ENCODE results near the gene FGFRL1.

- no peak for TF ChIP-seq SIN3A (IDR thresholded peaks at IDR 0.05; ENCODE audit: borderline replicate concordance, insufficient read depth, low read length)
- no peak for TF ChIP-seq POLR2AphosphoS5 (IDR thresholded peaks at IDR 0.05; ENCODE audit: low read depth, low read length)
- no peak for TF ChIP-seq REST (IDR thresholded peaks at IDR 0.05; ENCODE audit: insufficient read depth in 1 of 2, low read depth in 2 of 2, low read length in 2 of 2)
- TF ChIP-seq TAF1 (IDR thresholded peaks at IDR 0.05; ENCODE audit: borderline replicate concordance, insufficient read depth, low read length), result no peak
- TF ChIP-seq FOXP2 (optimal IDR thresholded peaks at IDR 0.05; ENCODE audit: borderline replicate concordance, extremely low read depth, extremely low read length, insufficient read depth), result no peak
These were observed 13.2 kb upstream of the FGFRL1 start for GRCh38 chr4:998096-998691.
